SK-N-MC (cell line): ENCODE measurements around the gene PRR19.

Experiments used
- EZH2 ChIP-seq: fragments of 200-600 bp; sonication (generic); IDR thresholded peaks from one replicate; pipeline ENCODE4 v1.6.1; 2017; ENCODE audit warnings: antibody characterized with exemption
- FOXP2 ChIP-seq: optimal IDR thresholded peaks from 2 replicates; pipeline ENCODE3; 2011; ENCODE audit warnings: mild to moderate bottlenecking, moderate library complexity; ENCODE audit not compliant: insufficient read depth; ENCODE audit errors: extremely low read length, control extremely low read depth
- POLR2AphosphoS5 ChIP-seq: IDR thresholded peaks from 2 replicates; pipeline ENCODE4 v1.6.1; 2012; ENCODE audit warnings: mild to moderate bottlenecking, low read depth, low read length, borderline replicate concordance

- TF ChIP-seq POLR2AphosphoS5 (no peak), EZH2 (no peak), FOXP2 (no peak)
Measured at GRCh38 chr19:42273407-42274064, 28.4 kb upstream of the PRR19 start.
